Measurements from ENCODE around the gene PRIMA1.
"Not testable (repeated sequence)": the region's sequence is repeated elsewhere in the genome, so short reads cannot be mapped to it uniquely, and the experiment has no call there.

PRIMA1 gene, protein sequence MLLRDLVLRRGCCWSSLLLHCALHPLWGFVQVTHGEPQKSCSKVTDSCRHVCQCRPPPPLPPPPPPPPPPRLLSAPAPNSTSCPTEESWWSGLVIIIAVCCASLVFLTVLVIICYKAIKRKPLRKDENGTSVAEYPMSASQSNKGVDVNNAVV

DNA sequence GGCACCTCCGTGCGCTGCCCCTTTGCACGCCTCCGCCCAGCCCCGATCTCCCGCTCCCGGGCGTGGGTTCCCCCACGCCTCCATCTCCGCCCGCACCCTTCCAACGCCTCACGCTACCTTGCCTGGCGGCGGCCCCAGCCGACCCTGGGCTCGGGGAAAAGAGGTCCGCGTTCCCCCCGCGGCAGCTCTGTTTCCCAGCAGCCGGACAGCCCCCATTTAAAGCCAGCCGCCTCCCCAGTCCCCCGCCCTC lies at the start of gene PRIMA1:
Gene PRIMA1, minus strand, starts transcription at position 193 of the 250 bp plus-strand sequence. CDS start 767 bp downstream, outside the sequence.
- no peak for DNase-seq (ENCODE audit: low spot score)

DNA sequence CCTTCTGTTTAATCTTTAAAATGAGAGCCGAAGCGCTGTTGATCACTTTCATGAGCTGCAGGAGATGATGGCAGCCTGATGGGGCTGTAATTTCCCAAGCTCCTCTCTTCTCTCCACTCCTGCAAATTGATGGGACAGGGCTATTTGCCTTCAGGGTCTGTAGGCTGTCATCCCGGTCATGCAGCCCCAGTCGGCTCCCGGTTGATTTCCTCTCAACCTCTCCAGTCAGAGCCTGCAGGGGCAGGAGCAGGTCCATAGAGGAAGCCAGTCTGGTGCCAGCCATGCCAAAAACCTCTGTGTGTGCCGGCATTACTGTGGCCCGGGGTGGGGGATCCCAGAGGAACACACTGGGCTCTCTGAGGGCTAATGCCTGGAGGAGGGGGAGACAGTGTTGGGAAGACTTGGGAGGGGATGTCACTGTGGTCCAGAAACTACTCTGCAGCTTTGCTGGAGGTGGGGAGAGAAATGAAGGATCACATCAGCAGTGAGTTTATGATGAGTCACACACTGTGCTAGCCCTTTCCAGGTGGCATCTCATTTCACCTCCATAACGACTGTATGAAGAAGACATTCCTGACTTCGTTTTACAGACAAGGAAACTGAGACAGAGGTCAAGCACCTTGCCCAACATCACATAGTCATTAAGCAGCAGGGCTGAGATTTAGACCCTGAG lies 46.5 kb upstream of the PRIMA1 start:
- DNase-seq (ENCODE audit: low spot score), result no peak

DNA sequence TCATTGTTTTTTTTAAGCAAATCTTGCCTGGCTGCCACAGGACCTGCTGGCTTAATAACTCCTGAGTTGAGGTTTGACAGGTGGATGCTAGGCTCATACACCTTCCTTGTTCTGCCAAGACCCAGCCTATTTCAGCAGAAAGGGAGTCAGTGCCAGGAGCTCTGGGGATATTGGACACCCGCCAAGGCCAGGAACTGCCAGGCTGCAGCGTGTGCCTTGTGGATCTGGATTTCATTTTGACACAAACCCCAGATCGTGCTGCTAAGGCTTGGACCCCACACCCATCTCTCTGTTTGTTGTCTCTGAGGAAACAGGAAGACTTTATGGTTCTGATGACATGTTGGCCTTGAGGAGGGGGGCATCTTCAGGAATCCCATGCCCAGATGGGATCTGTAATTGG lies 44.4 kb upstream of the PRIMA1 start:
- DNase-seq (ENCODE audit: low spot score), result no peak

DNA sequence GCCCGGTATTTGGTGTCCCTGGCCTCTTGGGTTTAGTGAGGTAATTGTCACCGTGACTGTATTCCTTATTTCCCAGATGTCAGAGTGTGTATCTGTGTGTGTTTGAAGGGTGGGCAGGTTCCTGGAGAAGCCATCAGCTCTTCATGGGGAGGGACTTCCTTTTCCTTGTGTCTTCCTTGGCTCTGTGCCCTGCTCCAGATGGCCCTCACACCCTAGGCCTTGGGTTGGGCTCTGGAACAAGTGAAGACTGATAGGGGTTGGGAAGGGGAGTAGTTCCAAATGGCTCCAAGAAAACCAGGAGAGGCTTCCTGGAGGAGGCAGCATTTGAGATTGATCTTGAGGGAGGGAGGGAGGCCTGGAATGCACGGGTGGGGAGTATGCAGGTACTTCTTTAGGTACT lies 43.8 kb upstream of the PRIMA1 start:
- DNase-seq (ENCODE audit: low spot score), result no peak

DNA sequence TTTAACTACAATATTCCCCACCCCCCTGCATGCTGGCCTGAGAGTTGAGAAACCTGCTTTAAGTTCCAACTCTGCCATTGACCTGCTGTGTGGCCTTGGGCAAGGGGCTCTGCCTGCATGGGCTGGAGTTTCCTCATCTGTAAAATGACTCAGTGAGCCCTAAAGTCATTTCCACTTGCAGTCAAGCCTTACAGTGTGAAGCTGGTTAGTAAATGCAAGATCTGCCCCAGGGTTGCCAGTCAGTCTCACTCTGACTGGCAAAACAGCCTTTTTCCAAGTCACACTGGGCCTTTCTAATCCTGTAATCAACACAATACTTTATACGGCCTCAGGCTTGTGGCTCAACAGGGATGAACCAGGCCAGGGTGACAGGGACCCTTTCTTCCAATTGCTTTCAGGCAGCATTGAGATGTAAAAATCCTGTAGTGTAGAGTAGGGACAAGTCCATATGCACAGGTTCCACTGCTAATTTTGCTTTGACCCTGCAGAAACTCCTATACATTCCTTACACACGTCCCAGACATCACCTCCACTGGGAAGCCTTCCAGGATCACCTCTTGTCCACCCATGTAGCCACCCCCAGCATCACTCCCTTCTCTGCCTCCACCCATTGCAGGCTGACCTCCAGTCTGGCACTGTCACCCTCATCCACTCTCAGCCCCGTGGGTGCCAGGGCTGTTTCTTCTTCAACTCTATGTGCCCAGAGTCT lies 42.6 kb upstream of the PRIMA1 start:
- no peak for DNase-seq (ENCODE audit: low spot score)

DNA sequence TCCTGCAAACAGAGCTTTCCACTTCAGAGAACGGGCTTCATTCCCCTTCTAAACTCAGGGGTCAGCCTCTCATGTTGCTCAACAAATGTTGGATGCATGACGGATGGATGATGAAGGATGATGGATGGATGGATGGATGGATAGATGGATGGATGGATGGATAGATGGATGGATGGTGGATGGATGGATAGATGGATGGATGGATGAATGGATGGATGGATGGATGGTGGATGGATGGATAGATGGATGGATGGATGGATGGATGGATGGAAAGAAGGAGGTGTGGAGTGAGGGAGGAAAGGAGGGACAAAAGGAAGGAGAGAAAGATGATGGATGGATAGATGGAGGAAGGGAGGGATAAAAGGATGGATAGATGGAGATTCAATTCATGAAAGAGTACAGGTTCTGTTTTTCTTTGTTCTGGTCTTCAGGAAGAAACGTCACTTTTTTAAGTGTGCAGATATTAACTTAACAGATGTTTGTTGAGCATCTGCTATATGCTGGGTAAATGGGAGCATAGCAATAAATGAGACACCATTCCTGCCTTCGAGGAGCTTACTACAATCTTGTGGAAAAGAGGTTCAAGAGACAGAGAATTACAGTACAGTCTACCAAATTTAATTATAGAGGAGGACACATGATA lies 41.7 kb upstream of the PRIMA1 start:
- no peak for DNase-seq (ENCODE audit: low spot score)

DNA sequence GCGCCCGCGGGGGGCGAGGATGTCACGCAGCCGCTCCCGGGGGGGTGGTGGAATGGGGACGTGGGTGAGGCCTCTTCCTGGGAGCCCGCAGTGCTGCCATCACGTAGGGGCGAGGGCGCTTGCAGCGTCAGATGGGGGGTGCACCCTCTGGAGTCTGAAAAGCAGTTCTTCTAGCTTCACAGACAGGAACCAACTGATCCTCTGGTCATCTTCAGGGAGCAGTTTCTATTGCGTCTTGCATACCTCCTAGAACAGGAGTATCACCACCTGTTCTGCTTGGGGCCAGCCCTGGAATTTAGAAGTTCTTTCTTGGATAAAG lies 36.9 kb upstream of the PRIMA1 start:
- DNase-seq (ENCODE audit: low spot score), result no peak

DNA sequence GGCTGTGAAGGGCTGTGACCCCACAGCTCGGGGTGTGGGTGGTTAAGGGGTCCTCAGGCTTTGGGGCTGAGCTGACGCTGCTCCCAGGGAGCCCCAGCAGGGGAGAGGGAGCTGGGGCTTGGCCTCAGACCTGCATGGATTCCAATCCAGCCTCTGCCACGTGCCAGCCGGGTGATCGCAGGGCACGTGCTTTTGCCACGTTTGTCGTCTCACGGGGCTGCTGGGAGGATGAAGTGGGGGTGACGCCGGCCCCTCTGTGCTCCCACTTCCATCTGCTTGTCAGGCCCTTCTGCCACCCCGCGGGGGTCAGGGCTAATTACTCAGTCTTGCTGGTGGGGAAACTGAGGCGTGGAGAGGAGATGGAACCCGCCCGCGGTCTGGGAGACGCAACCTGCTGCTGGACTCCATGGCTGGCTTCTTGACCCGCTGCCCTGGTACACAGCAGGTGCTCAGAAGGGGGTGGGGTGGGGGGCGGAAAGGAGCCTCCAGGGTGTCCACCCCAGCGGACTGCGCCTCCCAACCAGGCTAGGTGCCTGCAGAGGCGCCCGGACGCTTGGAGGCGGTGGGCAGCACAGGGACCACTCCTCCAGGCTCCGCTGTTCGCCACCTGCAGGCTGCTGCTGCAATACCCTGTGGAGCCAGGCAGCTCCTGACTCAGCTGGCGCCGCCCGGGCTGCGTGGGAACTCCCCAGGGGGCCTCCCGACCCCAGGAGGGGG lies 36.4 kb upstream of the PRIMA1 start:
- DNase-seq (ENCODE audit: low spot score), result no peak

DNA sequence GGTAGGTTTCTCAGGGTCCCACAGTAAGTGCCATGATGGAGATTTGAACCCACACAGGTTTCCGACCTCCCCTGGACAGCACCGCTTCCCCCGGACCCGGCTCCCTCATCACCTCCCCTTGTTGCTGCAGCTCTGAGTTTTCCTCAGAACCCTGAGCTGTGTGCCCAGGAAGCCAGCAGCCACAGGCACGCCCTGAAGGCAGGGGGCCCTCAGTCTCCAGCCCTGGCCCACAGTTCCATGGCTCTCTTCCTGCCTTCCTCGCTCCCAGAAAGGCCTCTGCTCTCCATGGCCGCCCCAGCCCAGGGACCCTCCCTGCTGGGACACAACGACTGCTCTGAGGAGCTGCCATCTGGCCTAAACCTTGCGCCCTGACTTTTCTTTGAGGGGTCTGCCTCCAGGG lies 35.8 kb upstream of the PRIMA1 start:
- no peak for DNase-seq (ENCODE audit: low spot score)

DNA sequence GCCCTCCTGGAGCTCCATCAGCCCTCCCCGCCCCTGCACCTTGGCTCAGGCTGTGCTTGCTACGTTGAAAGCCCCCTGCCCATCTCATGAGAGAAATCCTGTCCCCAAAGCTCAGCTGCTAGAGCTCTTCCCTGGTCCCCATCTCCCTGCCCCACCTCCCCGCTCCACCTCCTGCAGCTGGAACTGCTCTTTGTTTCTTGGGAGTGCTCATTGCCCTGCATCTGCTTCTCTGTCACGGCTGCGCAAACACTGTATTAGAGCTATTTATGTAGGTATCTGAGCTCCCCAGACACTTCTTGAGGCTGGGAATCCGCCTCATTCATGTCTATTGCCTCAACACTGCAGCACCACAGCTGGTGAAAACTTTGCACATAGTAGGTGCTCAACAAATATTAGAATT lies 32.8 kb upstream of the PRIMA1 start:
- no peak for DNase-seq (ENCODE audit: low spot score)

DNA sequence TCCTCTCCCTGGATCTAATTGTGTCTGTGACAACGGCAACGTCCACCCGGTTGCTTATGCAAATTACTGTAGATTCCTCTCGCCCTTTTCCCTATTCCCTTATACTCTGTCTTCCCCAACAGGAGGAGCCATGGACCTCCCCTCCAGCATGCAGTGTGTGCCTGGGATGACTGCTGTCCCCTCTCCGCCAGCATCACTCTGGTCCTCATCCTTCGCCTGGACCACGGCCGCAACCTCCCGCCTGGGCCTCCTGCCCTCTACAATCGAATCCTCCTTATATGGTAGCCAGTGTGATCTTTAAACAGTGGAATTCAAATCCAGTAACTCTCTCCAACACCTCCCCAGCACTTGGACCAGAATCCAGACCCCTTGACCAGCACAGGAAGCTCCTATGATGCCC lies 30.6 kb upstream of the PRIMA1 start:
- no peak for DNase-seq (ENCODE audit: low spot score)

DNA sequence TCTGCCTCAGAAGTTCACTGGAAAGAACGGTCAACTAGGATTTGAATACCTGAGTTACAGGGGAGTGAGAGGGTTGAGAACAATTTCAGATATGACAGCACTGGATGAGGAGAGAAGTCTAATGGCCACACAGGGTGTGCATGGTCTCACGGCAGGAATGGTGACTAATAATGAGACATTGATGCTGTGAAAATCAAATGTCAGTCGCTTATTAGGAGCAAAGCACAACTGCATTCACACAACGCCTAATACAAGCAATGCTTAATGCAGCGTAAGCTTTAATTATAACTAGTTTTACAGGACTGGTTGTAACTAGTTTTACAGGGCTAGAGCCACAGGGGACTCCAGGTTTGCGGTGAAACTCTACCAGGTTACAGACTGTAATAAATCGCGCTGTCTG lies 23.4 kb upstream of the PRIMA1 start:
- DNase-seq (ENCODE audit: low spot score), result no peak

DNA sequence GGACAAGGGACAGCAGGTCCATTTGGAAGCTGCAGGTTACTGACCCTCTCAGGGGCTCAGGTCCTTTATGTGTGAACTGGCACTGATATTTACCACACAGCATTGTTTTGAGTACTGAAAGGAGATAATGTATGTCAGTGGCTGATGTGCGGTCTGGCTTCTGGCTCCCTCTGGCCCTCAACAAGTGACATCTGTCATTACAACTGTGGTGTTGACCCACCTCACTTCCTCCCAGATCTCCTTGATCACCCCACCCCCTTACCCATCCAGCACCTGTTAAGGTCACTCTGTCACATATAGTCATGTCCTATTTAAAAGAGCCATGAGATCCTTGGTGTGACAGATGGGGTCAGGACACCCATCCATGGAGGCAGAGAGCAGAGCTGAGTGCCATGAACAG lies 22.7 kb upstream of the PRIMA1 start:
- DNase-seq (ENCODE audit: low spot score), result no peak

DNA sequence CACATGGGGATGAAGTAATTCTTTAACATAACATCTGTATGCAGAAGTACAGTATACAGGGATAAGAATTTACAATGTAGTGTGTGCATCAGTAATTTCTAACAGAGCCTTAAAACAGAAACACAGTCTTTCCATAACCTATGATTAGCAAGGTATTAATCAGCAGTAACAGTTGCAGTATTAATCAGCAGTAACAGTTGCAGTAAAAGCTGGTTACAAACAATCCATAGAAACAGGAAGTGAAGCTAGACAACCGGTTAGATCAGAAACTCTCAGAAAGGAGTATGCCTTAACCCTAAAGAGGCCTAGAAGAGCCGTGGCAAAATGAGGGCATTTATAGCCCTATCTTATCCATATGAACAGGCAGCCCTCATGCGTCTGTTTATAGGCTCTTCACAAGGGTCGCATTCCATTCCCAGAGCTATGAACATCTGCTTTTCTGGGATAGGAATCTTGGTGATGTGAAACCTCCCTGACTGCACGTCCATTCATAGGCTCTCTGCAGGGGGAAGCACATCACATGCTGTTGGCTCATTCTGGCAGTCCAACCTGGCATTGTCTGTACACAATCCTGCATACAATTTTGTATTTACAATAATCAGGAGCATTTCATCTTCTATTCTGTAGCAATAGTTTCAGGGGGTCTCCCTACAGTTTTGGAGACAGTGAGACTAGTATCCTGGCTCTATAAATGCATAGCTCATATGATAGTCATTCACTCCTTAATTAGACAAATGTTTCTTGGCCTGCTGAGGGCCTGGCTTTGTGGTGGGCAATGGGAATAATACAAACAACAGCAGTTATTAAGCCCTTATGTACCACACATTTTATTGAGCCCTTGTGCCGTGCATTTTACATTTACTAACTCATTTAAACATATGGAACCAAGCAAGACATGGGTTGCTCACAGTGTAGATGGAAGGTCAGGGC lies 21.5 kb upstream of the PRIMA1 start:
- DNase-seq (ENCODE audit: low spot score), result not testable (repeated sequence)

DNA sequence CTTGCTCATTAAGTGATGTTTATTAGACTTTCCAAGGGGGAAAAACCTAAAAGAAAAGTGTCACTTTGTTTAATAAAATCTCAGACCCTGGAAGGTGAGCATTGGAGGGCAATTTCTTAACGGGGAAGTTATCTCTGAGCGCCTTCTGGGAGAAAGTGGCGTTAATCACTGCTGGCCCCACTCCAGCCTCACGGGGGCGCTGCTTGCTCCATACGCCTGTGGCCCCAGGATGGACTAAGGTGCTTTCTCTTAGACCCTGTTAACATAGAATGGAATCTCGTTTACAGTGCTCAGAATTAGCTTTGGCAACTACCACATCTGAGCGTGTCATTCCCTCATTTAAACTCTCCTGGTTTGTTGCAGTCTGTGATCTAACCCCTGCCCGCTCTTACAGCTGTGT lies 16.4 kb upstream of the PRIMA1 start:
- DNase-seq (ENCODE audit: low spot score), result no peak

DNA sequence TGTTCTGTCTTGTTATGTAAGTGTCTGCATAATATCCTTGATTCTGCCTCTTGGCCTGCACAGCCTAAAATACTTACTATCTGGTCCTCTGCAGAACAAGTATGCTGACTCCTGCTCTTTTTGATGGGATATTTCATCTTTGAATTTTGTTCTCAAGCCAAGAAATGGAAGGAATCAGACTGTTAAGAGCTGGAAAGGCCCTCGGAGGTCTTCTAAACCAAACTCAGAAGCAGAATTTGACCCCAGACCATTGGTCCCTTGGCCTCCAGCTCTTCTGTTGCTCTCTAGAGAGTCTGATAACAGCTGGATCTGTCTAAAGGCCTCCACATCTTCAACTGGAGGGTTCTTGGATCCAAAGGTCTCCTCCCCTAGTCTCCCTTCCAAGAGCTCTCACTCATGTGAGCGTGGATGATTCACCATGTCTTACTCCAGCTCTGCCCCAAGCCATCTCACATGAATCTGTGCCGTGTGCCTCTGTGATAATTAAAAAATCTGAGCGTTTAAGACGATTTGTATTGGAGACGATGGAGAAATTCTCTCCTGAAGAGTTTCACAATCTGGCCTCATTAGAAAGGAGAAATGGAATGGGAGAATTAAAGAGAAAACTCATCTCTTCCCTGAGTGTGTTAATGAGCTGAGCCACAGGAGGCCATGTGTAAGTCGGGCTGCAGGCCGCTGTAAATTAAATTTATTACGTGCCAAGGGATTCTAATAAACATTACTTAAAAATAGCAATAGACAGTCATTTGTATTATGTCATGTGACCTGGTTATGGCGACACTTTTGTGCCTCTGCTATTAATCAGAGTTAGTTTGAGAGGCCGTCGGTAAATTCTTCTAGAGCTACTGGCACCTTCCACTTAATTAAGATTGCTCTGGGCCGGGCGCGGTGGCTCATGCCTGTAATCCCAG lies 15.4 kb upstream of the PRIMA1 start:
- no peak for DNase-seq (ENCODE audit: low spot score)

DNA sequence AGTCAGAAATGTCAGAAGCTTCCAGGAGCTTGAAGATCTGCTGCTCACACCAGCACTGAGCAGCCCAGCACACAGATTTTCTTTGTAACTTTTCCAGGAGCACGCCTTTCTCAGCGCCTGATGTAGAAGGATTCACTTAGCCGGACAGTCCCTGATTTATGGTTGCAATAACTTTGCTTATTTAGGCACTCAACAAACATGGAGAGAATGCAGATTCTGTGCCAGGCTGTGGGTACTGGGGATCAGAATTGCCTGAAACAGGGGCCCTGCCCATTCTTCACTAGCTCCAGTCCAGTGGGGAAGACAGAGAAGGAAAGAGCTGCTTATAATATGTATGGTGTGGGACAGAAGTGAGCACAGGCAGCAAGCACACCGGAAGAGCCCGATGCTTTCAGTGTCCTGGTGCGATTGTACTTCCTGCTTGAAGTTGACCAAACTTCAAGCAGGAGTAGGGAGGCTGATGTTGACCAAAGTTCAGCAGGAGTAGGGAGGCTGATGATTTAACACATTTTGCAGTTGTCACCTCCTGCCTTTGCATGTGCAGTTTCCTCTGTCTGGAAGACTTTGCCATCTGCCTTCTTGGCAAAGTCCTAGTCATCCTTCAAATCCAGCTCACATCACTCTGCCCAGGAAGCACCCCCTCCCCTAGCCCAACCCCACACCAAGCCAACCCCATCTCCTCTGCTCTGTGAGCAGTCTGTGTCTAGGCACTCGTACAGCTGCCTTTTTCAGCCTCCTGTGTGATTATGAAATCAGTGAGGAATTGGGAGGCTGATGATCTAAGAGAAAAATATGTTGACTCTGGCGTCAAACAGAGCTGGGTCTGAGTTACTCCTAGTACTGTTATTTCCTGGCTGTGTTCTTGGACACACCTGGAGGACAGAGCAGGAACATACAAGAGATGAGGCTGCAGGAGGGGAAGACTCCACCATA lies 12.0 kb upstream of the PRIMA1 start:
- DNase-seq (ENCODE audit: low spot score), result no peak

DNA sequence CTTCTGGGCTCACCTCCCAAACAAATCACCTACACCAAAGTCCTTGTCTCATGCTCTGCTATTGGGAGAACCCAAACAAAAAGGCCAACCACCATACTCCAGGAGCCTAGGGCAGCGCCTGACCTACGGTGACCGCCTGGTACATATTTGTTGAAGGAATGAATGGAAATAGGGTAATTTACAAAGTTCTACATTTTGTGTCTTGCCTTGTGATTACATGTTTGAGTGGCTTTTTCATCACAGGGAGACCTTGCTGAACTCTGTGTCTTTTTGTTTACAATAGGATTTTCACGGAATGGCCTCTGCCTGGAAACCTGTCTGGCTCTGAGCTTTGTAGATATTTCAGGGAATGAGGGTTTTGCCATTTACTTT lies 11.3 kb upstream of the PRIMA1 start:
- no peak for DNase-seq (ENCODE audit: low spot score)

DNA sequence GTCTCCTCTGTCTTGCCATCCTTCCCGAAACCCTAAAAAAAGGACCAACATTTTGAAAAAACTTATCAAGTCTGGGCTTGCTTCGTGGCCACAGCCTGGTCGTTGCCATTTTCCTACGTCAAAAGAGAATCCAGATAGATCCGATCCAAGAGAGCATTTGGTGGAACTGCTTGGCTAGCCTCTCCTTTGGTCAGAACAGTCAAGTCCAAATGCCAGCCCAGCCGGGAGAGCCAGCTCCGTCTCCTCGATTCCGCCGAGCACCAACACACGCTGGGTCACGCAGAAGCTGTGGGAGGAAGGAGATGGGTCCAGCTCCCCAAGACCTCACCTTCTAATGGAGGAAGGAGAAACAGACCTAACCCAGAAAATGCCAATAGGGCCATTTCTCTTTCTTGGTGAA lies 9.3 kb upstream of the PRIMA1 start:
- no peak for DNase-seq (ENCODE audit: low spot score)

DNA sequence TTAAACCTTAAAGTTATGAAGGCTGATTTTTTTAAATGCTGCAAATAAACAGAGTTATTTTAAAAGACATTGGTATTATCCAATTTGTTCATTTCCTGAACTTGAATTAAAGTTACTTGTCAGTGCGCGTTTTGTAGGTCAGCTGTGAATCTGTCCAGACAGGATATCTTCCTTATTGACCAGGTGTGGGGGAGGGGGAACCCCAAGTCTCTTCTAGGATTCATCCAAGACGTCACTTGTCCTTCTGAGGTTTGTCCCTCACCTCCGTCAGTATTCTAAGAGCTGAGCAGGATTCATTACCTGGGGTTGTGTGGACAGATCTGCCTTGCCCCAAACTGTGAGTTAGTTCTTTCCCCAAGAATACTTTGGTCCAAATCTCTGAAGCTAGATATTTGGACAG lies 8.8 kb upstream of the PRIMA1 start:
- DNase-seq (ENCODE audit: low spot score), result no peak
